ENCODE data around the gene ZNF407. TPM values are rescaled to one million over a fixed set of nuclear protein-coding genes. Genes with fewer than 3 reads are reported as not detected.

The ZNF407 gene
- total and polyA plus RNA-seq, 4 donors, result 2.8 to 34.9 (median 9.5) TPM

GRCh38 chr18:74604774-74605173, 7.1 kb downstream of the ZNF407 start:
- peaks cover 0 to 14% (median 0%) of the 10 kb centered on the region in 5 donors for H3K4me1 ChIP-seq (ENCODE audit: control insufficient read depth in 5 of 5, insufficient read depth in 5 of 5, low read length in 5 of 5)
- ATAC-seq (ENCODE audit: insufficient read depth, low FRiP score), result no peak
- no peak for TF ChIP-seq CTCF (IDR thresholded peaks at IDR 0.05; ENCODE audit: control extremely low read depth, extremely low read depth)
- H3K9me3 ChIP-seq (ENCODE audit: control insufficient read depth in 4 of 4, insufficient read depth in 3 of 4, low read length in 3 of 4), result no peaks in the 10 kb centered on the region
- H3K27ac ChIP-seq (ENCODE audit: low read depth in 1 of 2, low read length in 1 of 2), result no peak overlapping the region
- H3K9ac ChIP-seq (ENCODE audit: insufficient read depth in 1 of 2, low read length in 2 of 2), result no peak overlapping the region
- no peak overlapping the region for H3K4me3 ChIP-seq
- DNase-seq, result peak in 2 of 3 donors; percentile 19 to 28
- WGBS, 2 donors, result 58 to 84% methylated on average over 4 of the region's 4 CpGs
- H3K27me3 ChIP-seq (ENCODE audit: control insufficient read depth in 3 of 3, insufficient read depth in 3 of 3, low read length in 2 of 3), result no peaks in the 10 kb centered on the region
- no peaks in the 10 kb centered on the region for H3K36me3 ChIP-seq (ENCODE audit: control insufficient read depth in 4 of 4, insufficient read depth in 4 of 4, low read length in 4 of 4)

DNA sequence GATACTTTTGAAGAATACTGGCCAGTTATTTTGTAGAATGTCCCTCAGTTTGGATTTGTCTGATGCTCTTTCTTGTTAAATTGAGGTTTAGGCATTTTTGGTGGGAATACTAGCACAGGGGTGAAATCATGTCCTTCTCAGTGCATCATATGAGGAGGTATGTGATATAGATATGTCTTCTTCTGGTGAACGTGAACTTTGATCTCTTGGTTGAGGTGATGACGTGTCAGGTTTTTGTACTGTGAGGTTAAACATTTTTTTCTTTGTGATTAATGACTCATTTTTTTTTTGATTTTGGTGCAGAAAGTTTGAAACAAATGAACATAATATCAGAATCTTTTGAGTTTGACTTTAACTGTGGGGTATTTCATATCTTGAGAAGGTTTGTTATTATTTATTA, 11.0 kb downstream of the ZNF407 start:
- Histone ChIP-seq H3K36me3 (ENCODE audit: control insufficient read depth in 4 of 4, insufficient read depth in 4 of 4, low read length in 4 of 4) (no peaks in the 10 kb centered on the region), H3K27me3 (ENCODE audit: control insufficient read depth in 3 of 3, insufficient read depth in 3 of 3, low read length in 2 of 3) (no peaks in the 10 kb centered on the region), H3K4me1 (ENCODE audit: control insufficient read depth in 5 of 5, insufficient read depth in 5 of 5, low read length in 5 of 5) (peaks cover 0 to 17% (median 3%) of the 10 kb centered on the region in 5 donors), H3K27ac (ENCODE audit: low read depth in 1 of 2, low read length in 1 of 2) (no peak overlapping the region), H3K9ac (ENCODE audit: insufficient read depth in 1 of 2, low read length in 2 of 2) (no peak overlapping the region), H3K9me3 (ENCODE audit: control insufficient read depth in 4 of 4, insufficient read depth in 3 of 4, low read length in 3 of 4) (no peaks in the 10 kb centered on the region), H3K4me3 (no peak overlapping the region)
- no peak for TF ChIP-seq CTCF (IDR thresholded peaks at IDR 0.05; ENCODE audit: control extremely low read depth, extremely low read depth)
- ATAC-seq (ENCODE audit: insufficient read depth, low FRiP score) (no peak), DNase-seq (no peak)
- 95 to 98% methylated on average over 2 of the region's 2 CpGs for WGBS, 2 donors

GRCh38 chr18:74609535-74609934, 11.9 kb downstream of the ZNF407 start:
- H3K9me3 ChIP-seq (ENCODE audit: control insufficient read depth in 4 of 4, insufficient read depth in 3 of 4, low read length in 3 of 4), result no peaks in the 10 kb centered on the region
- no peak overlapping the region for H3K4me3 ChIP-seq
- no peak for ATAC-seq (ENCODE audit: insufficient read depth, low FRiP score)
- 60 to 82% methylated on average over 3 of the region's 3 CpGs for WGBS, 2 donors
- no peak for DNase-seq
- H3K4me1 ChIP-seq (ENCODE audit: control insufficient read depth in 5 of 5, insufficient read depth in 5 of 5, low read length in 5 of 5), result peaks cover 0 to 9% (median 3%) of the 10 kb centered on the region in 5 donors
- no peak overlapping the region for H3K27ac ChIP-seq (ENCODE audit: low read depth in 1 of 2, low read length in 1 of 2)
- H3K36me3 ChIP-seq (ENCODE audit: control insufficient read depth in 4 of 4, insufficient read depth in 4 of 4, low read length in 4 of 4), result no peaks in the 10 kb centered on the region
- TF ChIP-seq CTCF (IDR thresholded peaks at IDR 0.05; ENCODE audit: control extremely low read depth, extremely low read depth), result no peak
- no peaks in the 10 kb centered on the region for H3K27me3 ChIP-seq (ENCODE audit: control insufficient read depth in 3 of 3, insufficient read depth in 3 of 3, low read length in 2 of 3)
- H3K9ac ChIP-seq (ENCODE audit: insufficient read depth in 1 of 2, low read length in 2 of 2), result no peak overlapping the region

DNA sequence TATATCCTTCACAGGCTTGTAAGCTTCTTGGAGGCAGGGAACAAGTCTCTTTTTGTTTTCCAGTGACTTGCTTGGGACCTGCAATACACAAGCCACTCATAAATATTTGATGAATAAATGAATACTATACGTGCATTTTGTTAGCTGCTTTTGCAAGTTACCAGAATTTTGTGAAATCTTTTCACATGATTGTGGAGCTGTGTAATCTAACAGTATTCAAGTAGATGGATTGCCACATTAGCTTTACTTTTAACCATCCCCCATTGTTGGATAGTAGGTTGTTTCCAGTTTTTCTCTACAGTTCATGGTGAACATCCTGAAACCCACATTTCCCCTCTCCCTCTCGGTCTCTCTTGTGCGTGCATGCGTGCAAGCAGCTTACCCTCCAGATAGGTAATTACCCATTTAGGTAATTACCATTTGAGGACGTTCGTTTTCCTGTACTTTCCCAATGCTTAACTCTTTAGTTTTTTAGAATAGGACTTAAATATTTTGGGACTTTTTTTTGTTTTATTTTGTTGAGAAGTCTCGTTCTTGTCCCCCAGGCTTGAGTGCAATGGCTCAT, 12.5 kb downstream of the ZNF407 start:
- ATAC-seq (ENCODE audit: insufficient read depth, low FRiP score) (no peak), DNase-seq (no peak)
- Histone ChIP-seq H3K27ac (ENCODE audit: low read depth in 1 of 2, low read length in 1 of 2) (no peak overlapping the region), H3K9me3 (ENCODE audit: control insufficient read depth in 4 of 4, insufficient read depth in 3 of 4, low read length in 3 of 4) (no peaks in the 10 kb centered on the region), H3K9ac (ENCODE audit: insufficient read depth in 1 of 2, low read length in 2 of 2) (no peak overlapping the region), H3K27me3 (ENCODE audit: control insufficient read depth in 3 of 3, insufficient read depth in 3 of 3, low read length in 2 of 3) (no peaks in the 10 kb centered on the region), H3K4me1 (ENCODE audit: control insufficient read depth in 5 of 5, insufficient read depth in 5 of 5, low read length in 5 of 5) (peaks cover 0 to 5% (median 3%) of the 10 kb centered on the region in 5 donors), H3K4me3 (no peak overlapping the region), H3K36me3 (ENCODE audit: control insufficient read depth in 4 of 4, insufficient read depth in 4 of 4, low read length in 4 of 4) (no peaks in the 10 kb centered on the region)
- no peak for TF ChIP-seq CTCF (IDR thresholded peaks at IDR 0.05; ENCODE audit: control extremely low read depth, extremely low read depth)
- WGBS, 2 donors, result 50 to 81% methylated on average over 7 of the region's 7 CpGs
